ENCODE results near the gene CCM2.

GRCh38 chr7:45075355-45075644 is 75.3 kb downstream of the CCM2 start:
- TF ChIP-seq CTCF (conservative IDR thresholded peaks at IDR 0.05; ENCODE audit: low read length) (no peak), EZH2phosphoT487 (IDR thresholded peaks at IDR 0.05; ENCODE audit: borderline replicate concordance, low read depth, low read length) (no peak)
